ENCODE results near the gene TASL. TPM values are rescaled to one million over a fixed set of nuclear protein-coding genes. Genes with fewer than 3 reads are reported as not detected.

The TASL gene
- total and polyA plus RNA-seq, 2 of the 8 experiments (the other 6 are each of a cell fraction or from before 2014, with no cell fraction given): not detected

DNA sequence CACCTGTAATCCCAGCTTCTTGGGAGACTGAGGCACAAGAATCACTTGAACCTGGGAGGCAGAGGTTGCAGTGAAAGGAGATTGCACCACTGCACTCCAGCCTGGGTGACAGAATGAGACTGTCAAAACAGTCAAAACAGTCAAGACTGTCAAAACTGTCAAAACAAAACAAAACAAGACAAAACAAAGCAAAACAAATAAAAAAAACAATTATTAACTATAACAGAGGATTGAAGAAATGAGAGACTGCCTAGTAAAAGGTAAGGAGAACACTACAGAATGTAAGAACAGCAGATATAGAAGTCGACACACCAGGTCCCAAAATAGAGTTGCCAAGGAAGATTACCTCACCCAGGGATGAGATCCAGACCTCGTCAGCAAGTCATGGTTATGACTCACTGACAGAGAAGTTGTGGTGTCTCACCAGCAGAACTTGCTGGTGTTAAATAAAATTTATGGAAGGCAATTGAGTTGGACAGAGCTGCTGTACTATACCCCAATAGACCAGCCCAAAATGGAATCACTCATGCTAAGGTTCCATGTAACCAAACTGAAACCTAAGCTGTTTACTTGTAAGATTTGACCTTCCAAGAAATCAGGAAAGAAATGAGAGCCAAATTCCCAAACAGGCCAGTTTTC, 43.5 kb upstream of the TASL start (continued):
- TF ChIP-seq SP2 (IDR thresholded peaks at IDR 0.05; ENCODE audit: low read length) (no peak), GABPA (IDR thresholded peaks at IDR 0.05; ENCODE audit: borderline replicate concordance, insufficient read depth, low read length) (no peak), ZNF274 (IDR thresholded peaks at IDR 0.05; ENCODE audit: borderline replicate concordance, extremely low read depth, low read length) (no peak), SAP30 (IDR thresholded peaks at IDR 0.05; ENCODE audit: insufficient read depth, insufficient replicate concordance, low read length) (no peak)
